Measurements from ENCODE around the gene GPA33.

The GPA33 gene

DNA sequence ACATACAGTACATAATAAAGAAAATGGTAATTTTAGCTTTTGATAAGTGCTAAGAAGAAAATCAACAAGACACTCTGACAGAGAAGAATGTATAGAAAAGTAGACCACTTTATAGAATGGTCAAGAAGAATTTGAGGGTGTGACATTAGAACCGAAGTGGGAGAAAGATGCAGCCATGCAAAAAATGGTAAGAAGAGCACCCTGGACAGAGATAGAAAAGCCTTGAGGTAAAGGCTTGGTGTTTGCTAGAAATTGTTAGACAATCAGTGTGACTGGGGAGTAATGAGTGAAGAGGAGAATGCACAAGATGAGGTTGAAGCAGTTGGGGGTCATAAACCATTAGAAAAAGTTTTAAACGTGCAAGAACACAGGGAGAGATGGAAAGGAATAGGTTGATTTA is 77.6 kb downstream of the GPA33 start:
- Mint-ChIP-seq H3K9me3 (no peaks in the 10 kb centered on the region), H3K4me3 (no peak overlapping the region), H3K27me3 (peaks cover 28% of the 10 kb centered on the region), H3K27ac (no peak overlapping the region), H3K4me1 (peaks cover 23% of the 10 kb centered on the region)
- DNase-seq (no peak), ATAC-seq (no peak)

DNA sequence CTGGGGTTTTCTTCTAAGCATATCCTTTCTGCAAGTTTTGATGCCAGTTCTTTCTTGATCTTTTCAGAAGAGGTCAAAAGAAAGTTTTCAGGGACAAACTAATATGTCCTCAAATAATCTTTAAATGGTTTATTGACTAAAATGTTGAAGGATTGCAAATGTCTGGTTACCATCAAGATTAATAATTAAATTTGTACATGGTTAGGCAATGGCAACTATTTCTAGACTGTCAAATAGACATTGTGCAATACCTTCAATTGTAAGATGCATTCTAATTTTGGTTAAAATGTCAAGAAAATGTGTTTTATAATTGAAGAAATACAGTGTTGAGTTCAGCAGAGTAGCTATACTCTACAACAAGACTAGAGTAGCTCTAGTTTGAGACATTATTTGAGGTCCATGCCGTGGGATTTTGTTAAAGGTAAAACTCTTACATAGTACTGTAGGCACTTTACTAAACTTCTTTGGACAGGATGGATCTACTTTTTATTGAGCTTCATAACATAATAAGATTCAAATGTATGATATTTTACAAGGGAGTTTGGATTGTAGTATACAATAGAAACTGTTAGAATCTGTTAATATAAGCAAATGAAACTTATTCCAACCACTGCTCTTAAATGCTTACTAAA is 78.5 kb downstream of the GPA33 start:
- H3K4me1 Mint-ChIP-seq: peaks cover 23% of the 10 kb centered on the region
- DNase-seq (no peak), ATAC-seq (no peak)
- H3K27ac Mint-ChIP-seq: no peak overlapping the region
- H3K4me3 Mint-ChIP-seq: no peak overlapping the region
- H3K27me3 Mint-ChIP-seq: peaks cover 28% of the 10 kb centered on the region
- H3K9me3 Mint-ChIP-seq: no peaks in the 10 kb centered on the region

DNA sequence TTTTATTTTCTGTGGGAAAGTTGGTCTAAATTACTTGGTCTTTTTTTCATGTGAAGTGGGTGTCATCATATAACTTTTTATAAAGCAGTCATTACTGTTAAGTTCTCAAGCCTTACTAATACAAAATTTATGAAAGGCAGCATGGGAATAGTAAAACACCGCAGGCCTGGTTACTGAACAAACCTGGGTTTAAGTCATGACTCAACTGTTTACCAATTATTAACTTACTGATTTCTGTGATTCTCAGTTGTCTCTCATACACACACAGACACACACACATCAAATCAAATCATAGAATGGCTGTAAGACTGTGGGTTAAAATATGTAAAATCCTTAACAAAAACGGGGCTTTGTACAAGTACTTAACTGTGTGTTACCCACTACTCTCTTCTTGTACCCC is 86.5 kb downstream of the GPA33 start:
- DNase-seq: no peak
- no peak overlapping the region for H3K4me3 Mint-ChIP-seq
- no peak overlapping the region for H3K27ac Mint-ChIP-seq
- H3K9me3 Mint-ChIP-seq: peaks cover 0 to 15% of the 10 kb centered on the region in 2 donors
- H3K27me3 Mint-ChIP-seq: peaks cover 8% of the 10 kb centered on the region
- H3K4me1 Mint-ChIP-seq: peaks cover 12% of the 10 kb centered on the region
- no peak for ATAC-seq
